ENCODE measurements around the gene CETN2.
A peak's percentile ranks its signal among the peaks of the same experiment; 100 is the strongest.
"Not testable (repeated sequence)": the region's sequence is repeated elsewhere in the genome, so short reads cannot be mapped to it uniquely, and the experiment has no call there.

CETN2 gene

GRCh38 chrX:152831391-152831790 lies 834 bp upstream of the CETN2 start:
- DNase-seq: no peak

- no peak for DNase-seq
Measured at GRCh38 chrX:152824841-152825374, 5.6 kb downstream of the CETN2 start.

- DNase-seq: no peak
Measured at GRCh38 chrX:152823657-152824056, 6.9 kb downstream of the CETN2 start.

- no peak for DNase-seq
Measured at GRCh38 chrX:152822383-152823086, 8.0 kb downstream of the CETN2 start.

GRCh38 chrX:152821145-152821765 lies 9.3 kb downstream of the CETN2 start:
- DNase-seq: peak; percentile 16

GRCh38 chrX:152819732-152820131 lies 10.8 kb downstream of the CETN2 start:
- no peak for DNase-seq

- DNase-seq: no peak
Measured at GRCh38 chrX:152819266-152819665, 11.3 kb downstream of the CETN2 start.

- no peak for DNase-seq
Measured at GRCh38 chrX:152818356-152818755, 12.2 kb downstream of the CETN2 start.

GRCh38 chrX:152817078-152817764 lies 13.3 kb downstream of the CETN2 start:
- DNase-seq: no peak

- DNase-seq: no peak
Measured at GRCh38 chrX:152814048-152814447, 16.5 kb downstream of the CETN2 start.

GRCh38 chrX:152813206-152813605 lies 17.4 kb downstream of the CETN2 start:
- no peak for DNase-seq

- DNase-seq: no peak
Measured at GRCh38 chrX:152810403-152810802, 20.2 kb downstream of the CETN2 start.

GRCh38 chrX:152806035-152806434 lies 24.5 kb downstream of the CETN2 start:
- DNase-seq: no peak

- no peak for DNase-seq
Measured at GRCh38 chrX:152798945-152799344, 31.6 kb downstream of the CETN2 start.

GRCh38 chrX:152787062-152787461 lies 43.5 kb downstream of the CETN2 start:
- DNase-seq: not testable (repeated sequence)
